GM12801 (cell line): Measurements from ENCODE around the gene DNAJC21.

ENCODE experiments used
- CTCF ChIP-seq: IDR thresholded peaks from one replicate; pipeline ENCODE4 v1.5.1; 2011; ENCODE audit warnings: control low read depth; ENCODE audit not compliant: insufficient read length; ENCODE audit errors: extremely low read depth

The DNAJC21 gene

GRCh38 chr5:34959323-34959722 lies 30.0 kb downstream of the DNAJC21 start:
- TF ChIP-seq CTCF: no peak

DNA sequence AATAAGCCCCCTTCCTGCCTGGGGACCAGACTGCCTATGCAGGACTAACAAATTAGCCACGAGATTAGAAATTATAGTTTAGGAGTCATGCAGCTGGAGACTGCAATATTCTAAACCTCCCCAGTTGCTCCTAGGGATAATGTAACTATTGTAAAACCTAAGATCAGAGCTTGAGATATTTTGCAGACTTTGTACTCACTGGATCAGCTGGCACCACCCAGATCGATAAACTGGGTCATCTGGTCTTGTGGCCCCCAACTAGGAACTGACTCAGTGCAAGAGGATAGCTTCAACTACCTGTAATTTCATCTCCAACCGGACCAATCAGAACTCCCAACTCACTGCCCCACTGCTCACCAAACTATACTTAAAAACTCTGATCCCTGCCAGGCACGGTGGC lies 38.2 kb downstream of the DNAJC21 start:
- no peak for TF ChIP-seq CTCF

GRCh38 chr5:34968258-34968657 lies 38.9 kb downstream of the DNAJC21 start:
- TF ChIP-seq CTCF: no peak

- no peak for TF ChIP-seq CTCF
Measured at GRCh38 chr5:34970552-34970951, 41.2 kb downstream of the DNAJC21 start.

DNA sequence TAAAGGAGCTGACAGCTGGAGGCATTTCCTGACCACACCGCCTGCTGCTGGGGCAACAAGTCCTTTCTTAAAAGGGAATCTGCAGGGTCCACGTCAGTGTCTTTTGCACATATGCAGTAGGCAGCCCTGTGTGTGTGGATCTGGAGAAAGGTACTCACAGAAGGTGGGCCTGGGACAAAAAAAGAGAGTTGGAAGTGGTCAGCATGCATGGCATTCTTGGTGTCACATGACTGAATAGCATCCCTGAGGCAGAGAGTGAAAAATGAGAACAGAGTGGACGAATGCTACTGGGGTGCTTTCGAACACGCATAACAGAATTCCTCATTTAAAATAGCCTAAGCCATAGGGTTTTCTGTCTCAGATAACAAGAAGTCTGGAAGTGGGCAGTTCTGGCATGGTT lies 47.0 kb downstream of the DNAJC21 start:
- no peak for TF ChIP-seq CTCF

- TF ChIP-seq CTCF: no peak
Measured at GRCh38 chr5:34977934-34978613, 48.7 kb downstream of the DNAJC21 start.

- TF ChIP-seq CTCF: no peak
Measured at GRCh38 chr5:34978681-34979080, 49.3 kb downstream of the DNAJC21 start.
